OCI-LY3 (cell line): ENCODE measurements around the gene RASA2.
A peak's percentile ranks its signal among the peaks of the same experiment; 100 is the strongest.

Source experiments
- H2AFZ ChIP-seq: fragments of 200-600, 300-600 bp; shearing (Covaris generic); 2 replicates; pipeline ENCODE4 v1.6.0; 2014; ENCODE audit warnings: antibody characterized with exemption, low read depth, low read length
- H3K27ac ChIP-seq: fragments of 200-600, 300-600 bp; sonication (generic); 2 replicates; pipeline ENCODE4 v1.5.1; 2014; ENCODE audit warnings: mild to moderate bottlenecking, low read length, moderate library complexity, mixed read lengths
- H3K27me3 ChIP-seq: fragments of 200-600, 300-600 bp; sonication (generic); 2 replicates; pipeline ENCODE4 v1.6.1; 2014; ENCODE audit warnings: low read depth, low read length, mixed read lengths
- H3K36me3 ChIP-seq: fragments of 200-600, 300-600 bp; sonication (generic); replicated peaks from 2 replicates; pipeline ENCODE3; 2014; ENCODE audit warnings: low read depth, low read length, mixed read lengths
- H3K4me1 ChIP-seq: fragments of 300-600, 200-600 bp; sonication (generic); 2 replicates; pipeline ENCODE4 v1.6.1; 2014; ENCODE audit warnings: low read length, mixed read lengths
- H3K4me2 ChIP-seq: fragments of 200-600, 300-600 bp; sonication (generic); 2 replicates; pipeline ENCODE4 v1.6.1; 2014; ENCODE audit warnings: low read length, mixed read lengths
- H3K4me3 ChIP-seq: fragments of 300-600, 200-600 bp; sonication (generic); 2 replicates; pipeline ENCODE4 v1.5.1; 2014; ENCODE audit warnings: antibody characterized with exemption, mild to moderate bottlenecking, low read length, moderate library complexity
- H3K79me2 ChIP-seq: fragments of 300-600, 200-600 bp; shearing (Covaris generic); 2 replicates; pipeline ENCODE4 v1.6.1; 2014; ENCODE audit warnings: mild to moderate bottlenecking, low read length, mixed read lengths
- H3K9ac ChIP-seq: fragments of 300-600, 200-600 bp; shearing (Covaris generic); 2 replicates; pipeline ENCODE4 v1.6.0; 2014; ENCODE audit warnings: mild to moderate bottlenecking, low read length, moderate library complexity
- H3K9me3 ChIP-seq: fragments of 200-600, 300-600 bp; shearing (Covaris generic); 2 replicates; pipeline ENCODE4 v1.6.1; 2014; ENCODE audit warnings: low read length, mixed read lengths; ENCODE audit not compliant: insufficient read depth
- H4K20me1 ChIP-seq: fragments of 200-600, 300-600 bp; sonication (generic); 2 replicates; pipeline ENCODE4 v1.6.1; 2016; ENCODE audit warnings: low read length, mixed read lengths; ENCODE audit not compliant: insufficient read depth
- CTCF ChIP-seq: fragments of 200-600, 300-600 bp; sonication (generic); IDR thresholded peaks from 2 replicates; pipeline ENCODE4 v1.5.1; 2014; ENCODE audit warnings: antibody characterized with exemption, low read length, low read depth
- EZH2phosphoT487 ChIP-seq: fragments of 200-600 bp; shearing (Covaris generic); IDR thresholded peaks from 2 replicates; pipeline ENCODE4 v1.6.1; 2018; ENCODE audit warnings: antibody characterized with exemption, mixed run types, low read depth

Gene RASA2

GRCh38 chr3:141450727-141451375, 36.0 kb upstream of the RASA2 start:
- Histone ChIP-seq H3K9me3 (no peaks in the 10 kb centered on the region), H3K27ac (no peak overlapping the region), H3K36me3 (no peaks in the 10 kb centered on the region), H3K9ac (no peak overlapping the region), H4K20me1 (no peaks in the 10 kb centered on the region), H3K4me3 (no peak overlapping the region), H3K4me2 (no peak overlapping the region), H3K27me3 (no peaks in the 10 kb centered on the region), H3K79me2 (no peaks in the 10 kb centered on the region), H3K4me1 (peaks cover 15% of the 10 kb centered on the region), H2AFZ (no peak overlapping the region)
- TF ChIP-seq CTCF (no peak), EZH2phosphoT487 (no peak)

GRCh38 chr3:141452045-141452444, 34.8 kb upstream of the RASA2 start:
- Histone ChIP-seq H3K9ac (peak overlapping the region; percentile 39; the same call in 1 of the 2 replicates), H3K27ac (0 out of 2 replicates have a peak overlapping the region, but pooled peaks have one; percentile 11), H3K4me3 (no peak overlapping the region), H3K9me3 (no peaks in the 10 kb centered on the region), H2AFZ (peak overlapping the region; percentile 87), H3K4me1 (peaks cover 15% of the 10 kb centered on the region), H3K36me3 (no peaks in the 10 kb centered on the region), H3K79me2 (no peaks in the 10 kb centered on the region), H4K20me1 (no peaks in the 10 kb centered on the region), H3K27me3 (no peaks in the 10 kb centered on the region), H3K4me2 (peak overlapping the region; percentile 42)
- TF ChIP-seq CTCF (peak; percentile 87), EZH2phosphoT487 (no peak)

- Histone ChIP-seq H3K27me3 (no peaks in the 10 kb centered on the region), H3K9me3 (no peaks in the 10 kb centered on the region), H3K4me2 (no peak overlapping the region), H3K9ac (no peak overlapping the region), H3K36me3 (no peaks in the 10 kb centered on the region), H3K27ac (no peak overlapping the region), H3K79me2 (no peaks in the 10 kb centered on the region), H3K4me3 (no peak overlapping the region), H2AFZ (peak overlapping the region; percentile 87; the same call in 1 of the 2 replicates), H4K20me1 (no peaks in the 10 kb centered on the region), H3K4me1 (peaks cover 15% of the 10 kb centered on the region)
- TF ChIP-seq EZH2phosphoT487 (no peak), CTCF (no peak)
Measured at GRCh38 chr3:141452773-141453172, 34.1 kb upstream of the RASA2 start.

- no peak for TF ChIP-seq CTCF
- TF ChIP-seq EZH2phosphoT487 = no peak
- H3K9ac ChIP-seq = no peak overlapping the region
- no peaks in the 10 kb centered on the region for H3K9me3 ChIP-seq
- peak overlapping the region; percentile 56; the same call in 1 of the 2 replicates for H3K4me2 ChIP-seq
- no peaks in the 10 kb centered on the region for H3K79me2 ChIP-seq
- no peaks in the 10 kb centered on the region for H4K20me1 ChIP-seq
- H2AFZ ChIP-seq = 0 out of 2 replicates have a peak overlapping the region, but pooled peaks have one; percentile 47
- H3K4me1 ChIP-seq = peaks cover 15% of the 10 kb centered on the region
- no peaks in the 10 kb centered on the region for H3K36me3 ChIP-seq
- H3K27ac ChIP-seq = no peak overlapping the region
- no peak overlapping the region for H3K4me3 ChIP-seq
- no peaks in the 10 kb centered on the region for H3K27me3 ChIP-seq
Measured at GRCh38 chr3:141454054-141454453, 32.8 kb upstream of the RASA2 start.
